SK-N-SH (cell line): ENCODE results near the gene JPT2. TPM values are rescaled to one million over a fixed set of nuclear protein-coding genes. Genes with fewer than 3 reads are reported as not detected.

Experiments used
- CTCF ChIA-PET: fragments of 300-600, 350-600 bp; formaldehyde crosslinking; extraction: SDS; loops from one replicate; lab custom pipeline; 2021; lab: Yijun Ruan, JAX
- POLR2A ChIA-PET: fragments of 350-600 bp; sonication (Branson Sonifier 250); formaldehyde crosslinking; extraction: SDS; loops from one replicate; lab custom pipeline; 2020; ENCODE audit warnings: antibody characterized with exemption, inconsistent platforms; lab: Yijun Ruan, JAX
- DNase-seq: peaks from one replicate; pipeline ENCODE4 v3.0.0; 2012
- H2AFZ ChIP-seq: fragments of 200-600 bp; sonication (generic); 2 replicates; pipeline ENCODE4 v1.8.1; 2016; ENCODE audit warnings: antibody characterized with exemption, mild to moderate bottlenecking, low read depth
- H3F3A ChIP-seq: fragments of 200-600 bp; sonication (generic); replicated peaks from 2 replicates; pipeline ENCODE3; 2016; ENCODE audit warnings: antibody characterized with exemption, mild to moderate bottlenecking; ENCODE audit not compliant: insufficient read depth
- H3K27ac ChIP-seq, 2 experiments: fragments of 200-500 bp in 1 of 2; fragments of 200-600 bp in 1 of 2; sonication (Bioruptor generic) in 1 of 2; sonication (generic), shearing (Covaris generic) in 1 of 2; 2 replicates each; pipeline versions ENCODE4 v1.5.1 to v1.6.1; 2014 to 2016; ENCODE audit warnings: low read depth in 2 of 2, inconsistent platforms in 1 of 2, low read length in 1 of 2, mild to moderate bottlenecking in 1 of 2, mixed read lengths in 1 of 2
- H3K27me3 ChIP-seq: fragments of 200-600 bp; sonication (generic), shearing (Covaris generic); 2 replicates; pipeline ENCODE4 v1.6.1; 2016; ENCODE audit warnings: mixed run types; ENCODE audit not compliant: insufficient read depth
- H3K36me3 ChIP-seq, 2 experiments: fragments of 200-500 bp in 1 of 2; fragments of 200-600 bp in 1 of 2; sonication (Bioruptor generic) in 1 of 2; sonication (generic) in 1 of 2; replicated peaks in 1 of 2; 2 replicates each; pipeline versions ENCODE3 to v1.5.1; 2014 to 2016; ENCODE audit warnings: low read length in 1 of 2, mild to moderate bottlenecking in 1 of 2; ENCODE audit not compliant: insufficient read depth in 2 of 2, control insufficient read depth in 1 of 2
- H3K4me1 ChIP-seq, 2 experiments: fragments of 200-500 bp in 1 of 2; fragments of 200-600 bp in 1 of 2; sonication (Bioruptor generic) in 1 of 2; sonication (generic), shearing (Covaris generic) in 1 of 2; 2 replicates each; pipeline versions ENCODE4 v1.5.1 to v1.6.1; 2014 to 2016; ENCODE audit warnings: low read depth in 1 of 2, low read length in 1 of 2, mixed run types in 1 of 2; ENCODE audit not compliant: insufficient read depth in 2 of 2, control insufficient read depth in 1 of 2
- H3K4me2 ChIP-seq: fragments of 200-600 bp; sonication (generic), shearing (Covaris generic); 2 replicates; pipeline ENCODE4 v1.6.1; 2017; ENCODE audit warnings: mixed run types
- H3K4me3 ChIP-seq, 2 experiments: fragments of 200-500 bp in 1 of 2; fragments of 200-600 bp in 1 of 2; sonication (Bioruptor generic) in 1 of 2; sonication (generic), shearing (Covaris generic) in 1 of 2; 2 replicates each; pipeline versions ENCODE4 v1.5.1 to v1.8.1; 2014 to 2016; ENCODE audit warnings: low read depth in 2 of 2, inconsistent platforms in 1 of 2, low read length in 1 of 2, mild to moderate bottlenecking in 1 of 2, mixed read lengths in 1 of 2, moderate library complexity in 1 of 2
- H3K79me2 ChIP-seq: fragments of 200-600 bp; sonication (generic); 2 replicates; pipeline ENCODE4 v1.8.1; 2017; ENCODE audit warnings: mild to moderate bottlenecking; ENCODE audit not compliant: insufficient read depth
- H3K9ac ChIP-seq: fragments of 200-600 bp; sonication (generic); 2 replicates; pipeline ENCODE4 v1.6.1; 2017; ENCODE audit warnings: mixed run types
- H3K9me2 ChIP-seq: fragments of 200-600 bp; sonication (generic); 2 replicates; pipeline ENCODE4 v1.6.1; 2017; ENCODE audit warnings: mixed run types
- H3K9me3 ChIP-seq: fragments of 200-600 bp; sonication (generic); 2 replicates; pipeline ENCODE4 v1.6.1; 2017; ENCODE audit warnings: mixed run types, mild to moderate bottlenecking, moderate library complexity
- H4K20me1 ChIP-seq: fragments of 200-600 bp; sonication (generic); 2 replicates; pipeline ENCODE4 v1.6.1; 2017; ENCODE audit warnings: mild to moderate bottlenecking, mixed run types; ENCODE audit not compliant: insufficient read depth
- CHD2 ChIP-seq: fragments of 150-350 bp; IDR thresholded peaks from 2 replicates; pipeline ENCODE4 v1.6.1; 2018; ENCODE audit warnings: low read length; ENCODE audit not compliant: partially characterized antibody
- EZH2phosphoT487 ChIP-seq: fragments of 200-600 bp; sonication (generic); IDR thresholded peaks from 2 replicates; pipeline ENCODE4 v1.6.1; 2017; ENCODE audit warnings: low read depth, mixed run types, mild to moderate bottlenecking, antibody characterized with exemption, moderate library complexity, borderline replicate concordance
- FOXJ3 ChIP-seq: sonication (generic); formaldehyde crosslinking; IDR thresholded peaks from 2 replicates; pipeline ENCODE4 v1.5.1; 2020; ENCODE audit warnings: mild to moderate bottlenecking, missing genetic modification reagents
- MEF2A ChIP-seq: IDR thresholded peaks from 2 replicates; pipeline ENCODE4 v1.4.0; 2012; ENCODE audit warnings: low read depth, borderline replicate concordance
- POLR2AphosphoS5 ChIP-seq: IDR thresholded peaks from 2 replicates; pipeline ENCODE4 v1.6.1; 2012; ENCODE audit warnings: low read depth, low read length
- RFX5 ChIP-seq: IDR thresholded peaks from 2 replicates; pipeline ENCODE4 v1.6.1; 2012; ENCODE audit warnings: mild to moderate bottlenecking, improper control_type of control experiment, low read length
- RXRA ChIP-seq: IDR thresholded peaks from 2 replicates; pipeline ENCODE4 v1.4.0; 2012; ENCODE audit warnings: low read depth, mild to moderate bottlenecking, borderline replicate concordance
- SIN3A ChIP-seq: IDR thresholded peaks from 2 replicates; pipeline ENCODE4 v1.6.1; 2012; ENCODE audit warnings: low read depth, mild to moderate bottlenecking, low read length, moderate library complexity, borderline replicate concordance
- WGBS: methylation state at CpG from one replicate; pipeline ENCODE4 v1.1.6; 2017; ENCODE audit warnings: low lambda C conversion rate; 5-methylcytosine and 5-hydroxymethylcytosine counted together
- polyA plus RNA-seq, 3 experiments: library from polyadenylated mRNA; depleted of rRNA; stranded (reverse); fragments of >200 nt; gene quantifications; 2 replicates each; pipeline ENCODE4 v1.2.3, GENCODE V29; 2012
- TF ChIP-seq, protein P1 (sequence below): fragments of 150-350 bp; IDR thresholded peaks from 2 replicates; pipeline ENCODE4 v1.6.1; 2016; ENCODE audit warnings: mild to moderate bottlenecking, low read depth, low read length
- TF ChIP-seq, protein P2 (sequence below): IDR thresholded peaks from 2 replicates; pipeline ENCODE4 v1.4.0; 2012; ENCODE audit warnings: low read depth, borderline replicate concordance
- TF ChIP-seq, protein P3 (sequence below): fragments of 200-600 bp; sonication (generic); IDR thresholded peaks from 2 replicates; pipeline ENCODE4 v1.6.1; 2017; ENCODE audit warnings: antibody characterized with exemption, mild to moderate bottlenecking, moderate library complexity

Gene JPT2
- polyA plus RNA-seq, 1 of the 3 experiments (the other 2 are of a cell fraction), result 67.4 TPM

DNA sequence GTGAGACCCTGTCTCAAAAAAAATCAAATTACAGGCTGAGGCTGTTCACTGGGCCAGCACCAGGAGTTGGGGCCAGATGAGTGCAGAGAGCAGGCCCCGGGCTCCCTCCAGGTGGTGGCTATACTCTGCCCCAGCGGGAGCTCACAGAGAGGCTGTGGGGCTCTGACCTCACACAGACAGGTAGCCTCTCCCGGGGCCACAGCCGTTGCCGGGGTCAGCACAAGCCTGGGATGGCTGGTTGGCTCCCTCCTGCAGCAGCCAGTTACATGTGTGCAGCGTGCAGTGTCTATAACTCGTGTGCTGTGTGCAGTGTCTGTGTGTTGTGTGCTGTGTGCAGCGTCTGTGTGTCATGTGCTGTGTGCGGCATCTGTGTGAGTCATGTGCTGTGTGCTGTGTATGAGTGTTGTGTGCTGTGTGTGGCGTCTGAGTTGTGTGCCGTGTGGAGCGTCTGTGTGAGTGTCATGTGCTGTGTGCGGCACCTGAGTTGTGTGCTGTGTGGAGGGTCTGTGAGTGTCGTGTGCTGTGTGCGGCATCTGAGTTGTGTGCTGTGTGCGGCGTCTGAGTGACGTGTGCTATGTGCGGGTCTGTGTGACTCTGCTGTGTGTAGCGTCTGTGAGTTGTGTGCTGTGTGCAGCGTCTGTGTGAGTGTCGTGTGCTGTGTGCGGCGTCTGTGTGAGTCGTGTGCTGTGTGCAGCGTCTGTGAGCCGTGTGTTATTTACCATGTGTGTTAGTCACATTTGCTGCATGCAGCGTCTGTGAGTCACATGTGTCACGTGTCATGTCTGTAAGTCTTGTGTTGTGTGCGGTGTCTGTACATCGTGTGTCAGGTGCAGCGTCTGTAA, 48.8 kb downstream of the JPT2 start:
- Histone ChIP-seq H3K4me3 (no peak overlapping the region), H3K36me3 (peaks cover 0 to 9% of the 10 kb centered on the region in 2 experiments), H3K79me2 (peaks cover 42% of the 10 kb centered on the region), H2AFZ (no peak overlapping the region), H3K27me3 (no peaks in the 10 kb centered on the region), H3F3A (peaks cover 8% of the 10 kb centered on the region), H3K9me3 (no peaks in the 10 kb centered on the region), H3K9me2 (no peaks in the 10 kb centered on the region), H3K4me2 (no peak overlapping the region), H4K20me1 (peaks cover 5% of the 10 kb centered on the region), H3K4me1 (peaks cover 0 to 12% of the 10 kb centered on the region in 2 experiments; a peak in 3 of 4 replicates), H3K27ac (no peak overlapping the region), H3K9ac (no peak overlapping the region)
- no peak for TF ChIP-seq EZH2phosphoT487
- no peak for TF ChIP-seq MEF2A
- TF ChIP-seq SIN3A, result no peak
- POLR2A ChIA-PET, result no interaction called here
- CTCF ChIA-PET, result no interaction called here
- DNase-seq, result no peak
- 94% methylated on average over 27 of the region's 32 CpGs for WGBS

DNA sequence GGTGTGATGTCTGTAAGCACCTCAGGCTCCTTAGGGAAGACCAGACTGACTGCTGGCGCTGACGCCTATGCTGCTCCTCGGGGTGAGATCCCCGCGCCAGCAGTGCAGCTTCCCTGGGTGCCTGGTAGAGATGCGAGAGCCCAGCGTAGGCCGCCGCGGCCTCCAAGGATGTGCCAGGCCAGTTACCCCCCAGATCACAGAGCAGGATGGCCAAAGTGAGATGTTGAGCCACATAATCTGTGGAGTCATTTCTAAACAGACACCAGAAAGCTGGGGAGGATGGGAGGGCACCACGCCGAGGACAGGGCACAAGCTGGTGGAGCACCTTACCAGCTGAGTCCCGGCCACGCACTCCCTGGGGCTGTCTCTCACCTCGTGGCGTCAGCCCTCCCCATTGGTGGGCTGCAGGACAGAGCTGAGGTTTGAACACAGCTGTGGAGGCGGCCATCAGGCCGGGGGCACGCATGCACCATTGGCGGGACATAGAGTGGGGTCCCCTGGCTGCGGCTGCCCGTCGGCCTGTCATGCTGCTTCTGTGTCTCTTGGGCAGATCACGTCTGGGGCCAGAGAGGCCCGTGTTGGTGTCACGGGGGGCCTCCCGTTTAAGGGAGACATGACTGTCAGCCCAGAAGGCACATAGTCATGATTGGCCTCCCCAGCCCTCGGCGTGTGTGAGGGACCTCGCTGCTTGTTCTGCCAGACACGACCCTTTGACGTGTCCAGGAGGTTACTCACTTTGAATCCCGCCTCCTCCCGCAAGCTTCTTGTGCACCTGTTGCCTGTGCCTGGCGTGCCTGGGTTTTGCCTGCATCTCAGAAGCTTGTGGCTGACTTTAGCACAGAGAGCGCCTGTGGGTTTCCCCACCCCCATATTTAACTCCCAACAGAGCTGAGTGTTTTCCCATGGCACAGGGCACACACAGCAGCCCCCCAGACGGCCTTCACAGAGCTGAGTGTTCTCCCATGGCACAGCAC, 49.9 kb downstream of the JPT2 start:
- WGBS, result 97% methylated on average over 11 of the region's 37 CpGs
- Histone ChIP-seq H3K36me3 (peaks cover 0 to 15% of the 10 kb centered on the region in 2 experiments), H3K27me3 (no peaks in the 10 kb centered on the region), H2AFZ (no peak overlapping the region), H3K4me2 (no peak overlapping the region), H3K4me1 (peaks cover 0 to 6% of the 10 kb centered on the region in 2 experiments; a peak in 3 of 4 replicates), H3K27ac (no peak overlapping the region), H3K4me3 (no peak overlapping the region)
- POLR2A ChIA-PET, result interaction anchor here (1.1 kb wide), 1 partner anchor 21 kb away, joined by 3 read pairs; the partner anchor contains the start of gene MAPK8IP3
- DNase-seq, result no peak
- TF ChIP-seq MEF2A, result no peak
- TF ChIP-seq, protein P1, sequence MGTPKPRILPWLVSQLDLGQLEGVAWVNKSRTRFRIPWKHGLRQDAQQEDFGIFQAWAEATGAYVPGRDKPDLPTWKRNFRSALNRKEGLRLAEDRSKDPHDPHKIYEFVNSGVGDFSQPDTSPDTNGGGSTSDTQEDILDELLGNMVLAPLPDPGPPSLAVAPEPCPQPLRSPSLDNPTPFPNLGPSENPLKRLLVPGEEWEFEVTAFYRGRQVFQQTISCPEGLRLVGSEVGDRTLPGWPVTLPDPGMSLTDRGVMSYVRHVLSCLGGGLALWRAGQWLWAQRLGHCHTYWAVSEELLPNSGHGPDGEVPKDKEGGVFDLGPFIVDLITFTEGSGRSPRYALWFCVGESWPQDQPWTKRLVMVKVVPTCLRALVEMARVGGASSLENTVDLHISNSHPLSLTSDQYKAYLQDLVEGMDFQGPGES, result no peak
- no peak for TF ChIP-seq CHD2
- no peak for TF ChIP-seq FOXJ3 (CRISPR knock-in tag)
- TF ChIP-seq RFX5, result no peak
- TF ChIP-seq, protein P2, sequence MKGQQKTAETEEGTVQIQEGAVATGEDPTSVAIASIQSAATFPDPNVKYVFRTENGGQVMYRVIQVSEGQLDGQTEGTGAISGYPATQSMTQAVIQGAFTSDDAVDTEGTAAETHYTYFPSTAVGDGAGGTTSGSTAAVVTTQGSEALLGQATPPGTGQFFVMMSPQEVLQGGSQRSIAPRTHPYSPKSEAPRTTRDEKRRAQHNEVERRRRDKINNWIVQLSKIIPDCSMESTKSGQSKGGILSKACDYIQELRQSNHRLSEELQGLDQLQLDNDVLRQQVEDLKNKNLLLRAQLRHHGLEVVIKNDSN, result no peak
- no peak for TF ChIP-seq RXRA
- no peak for TF ChIP-seq POLR2AphosphoS5
- TF ChIP-seq, protein P3, sequence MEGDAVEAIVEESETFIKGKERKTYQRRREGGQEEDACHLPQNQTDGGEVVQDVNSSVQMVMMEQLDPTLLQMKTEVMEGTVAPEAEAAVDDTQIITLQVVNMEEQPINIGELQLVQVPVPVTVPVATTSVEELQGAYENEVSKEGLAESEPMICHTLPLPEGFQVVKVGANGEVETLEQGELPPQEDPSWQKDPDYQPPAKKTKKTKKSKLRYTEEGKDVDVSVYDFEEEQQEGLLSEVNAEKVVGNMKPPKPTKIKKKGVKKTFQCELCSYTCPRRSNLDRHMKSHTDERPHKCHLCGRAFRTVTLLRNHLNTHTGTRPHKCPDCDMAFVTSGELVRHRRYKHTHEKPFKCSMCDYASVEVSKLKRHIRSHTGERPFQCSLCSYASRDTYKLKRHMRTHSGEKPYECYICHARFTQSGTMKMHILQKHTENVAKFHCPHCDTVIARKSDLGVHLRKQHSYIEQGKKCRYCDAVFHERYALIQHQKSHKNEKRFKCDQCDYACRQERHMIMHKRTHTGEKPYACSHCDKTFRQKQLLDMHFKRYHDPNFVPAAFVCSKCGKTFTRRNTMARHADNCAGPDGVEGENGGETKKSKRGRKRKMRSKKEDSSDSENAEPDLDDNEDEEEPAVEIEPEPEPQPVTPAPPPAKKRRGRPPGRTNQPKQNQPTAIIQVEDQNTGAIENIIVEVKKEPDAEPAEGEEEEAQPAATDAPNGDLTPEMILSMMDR, result no peak
- TF ChIP-seq, all 33 proteins: peak for 0
- no peaks in the 10 kb centered on the region for H3K9me3 ChIP-seq
- CTCF ChIA-PET, result no interaction called here
- no peaks in the 10 kb centered on the region for H3F3A ChIP-seq
- peaks cover 5% of the 10 kb centered on the region for H4K20me1 ChIP-seq
- peaks cover 35% of the 10 kb centered on the region for H3K79me2 ChIP-seq
- no peak overlapping the region for H3K9ac ChIP-seq
- no peaks in the 10 kb centered on the region for H3K9me2 ChIP-seq
